CD4-positive, alpha-beta T cell (primary cell): ENCODE results near the gene PCDHA1. TPM values are rescaled to one million over a fixed set of nuclear protein-coding genes. Genes with fewer than 3 reads are reported as not detected.
"Not testable (repeated sequence)": the region's sequence is repeated elsewhere in the genome, so short reads cannot be mapped to it uniquely, and the experiment has no call there.

Experiments
- ATAC-seq: fragments of 200-7000 bp; cut with Tn5 transposase; one replicate; pipeline ENCODE4 v1.10.0; 2022; ENCODE audit warnings: mild to moderate bottlenecking; ENCODE audit not compliant: poor library complexity
- CTCF ChIA-PET: fragments of 350-600 bp; sonication (Branson Sonifier 250); formaldehyde crosslinking; loops from one replicate; lab custom pipeline; 2021; ENCODE audit warnings: antibody characterized with exemption, inconsistent platforms; lab: Charles Lee
- POLR2A ChIA-PET: fragments of 350-600 bp; sonication (Branson Sonifier 250); formaldehyde crosslinking; loops from one replicate; lab custom pipeline; 2021; ENCODE audit warnings: antibody characterized with exemption, inconsistent platforms; lab: Charles Lee
- DNase-seq, 14 experiments: peaks; one replicate each; pipeline ENCODE4 v3.0.0-alpha.2; 2013 to 2020; ENCODE audit warnings: mixed read lengths in 2 of 14
- H3K27ac ChIP-seq, 2 donors: one replicate each; pipeline versions ENCODE4 v1.5.1 to v1.7.0; 2013; ENCODE audit warnings: low read length in 2 of 2, low read depth in 1 of 2, mild to moderate bottlenecking in 1 of 2
- H3K27me3 ChIP-seq, 2 experiments: 1 replicate in 1 of 2; 2 replicates in 1 of 2; pipeline versions ENCODE4 v1.6.1 to v1.7.0; 2013; ENCODE audit warnings: low read length in 2 of 2, control low read depth in 1 of 2, mild to moderate bottlenecking in 1 of 2, moderate library complexity in 1 of 2; ENCODE audit not compliant: insufficient read depth in 2 of 2, control insufficient read depth in 1 of 2
- H3K36me3 ChIP-seq: one replicate; pipeline ENCODE4 v1.6.1; 2013; ENCODE audit warnings: low read length, control low read depth; ENCODE audit not compliant: insufficient read depth
- H3K4me1 ChIP-seq: one replicate; pipeline ENCODE4 v1.6.1; 2013; ENCODE audit warnings: low read length, control low read depth; ENCODE audit not compliant: insufficient read depth
- H3K4me3 ChIP-seq: one replicate; pipeline ENCODE4 v1.5.1; 2013; ENCODE audit warnings: mild to moderate bottlenecking, low read length, moderate library complexity
- H3K9me3 ChIP-seq, 2 experiments: 1 replicate in 1 of 2; 2 replicates in 1 of 2; pipeline versions ENCODE4 v1.6.1 to v1.7.0; 2013; ENCODE audit warnings: low read length in 2 of 2, mild to moderate bottlenecking in 2 of 2, control low read depth in 1 of 2, moderate library complexity in 1 of 2; ENCODE audit not compliant: control insufficient read depth in 1 of 2, insufficient read depth in 1 of 2
- H3K27ac Mint-ChIP-seq: one replicate; pipeline ENCODE4 v1.8.0; 2020; ENCODE audit warnings: mixed read lengths
- H3K27me3 Mint-ChIP-seq: one replicate; pipeline ENCODE4 v1.8.0; 2021; ENCODE audit warnings: mixed read lengths
- H3K36me3 Mint-ChIP-seq: one replicate; pipeline ENCODE4 v1.8.0; 2021; ENCODE audit warnings: low read depth, mixed read lengths
- H3K4me1 Mint-ChIP-seq: one replicate; pipeline ENCODE4 v1.8.0; 2021; ENCODE audit warnings: low read depth, mixed read lengths
- H3K4me3 Mint-ChIP-seq: one replicate; pipeline ENCODE4 v1.8.0; 2020; ENCODE audit warnings: mild to moderate bottlenecking, mixed read lengths
- H3K9me3 Mint-ChIP-seq: one replicate; pipeline ENCODE4 v1.8.0; 2020; ENCODE audit warnings: mixed read lengths
- intact Hi-C, 2 experiments: fragments of 100-400 bp; cut with DNase I in 1 of 2; cut with micrococcal nuclease in 1 of 2; formaldehyde crosslinking; loops; one replicate each; pipeline versions ENCODE4 v1.15.1 to v1.9.0; 2023 to 2025; cut with DNase I, micrococcal nuclease
- total RNA-seq, 174 experiments: library from RNA in 2 of 174; stranded (reverse) in 2 of 174; gene quantifications; one replicate each; pipeline ENCODE4 v1.2.3 and lab custom pipeline; 2021 to 2026
- TF ChIP-seq, protein P1 (sequence below): fragments of 200-600 bp; IDR thresholded peaks from one replicate; pipeline ENCODE4 v1.8.0; 2022; ENCODE audit warnings: antibody characterized with exemption, mild to moderate bottlenecking

The PCDHA1 gene
- total RNA-seq, 2 experiments from 2014 or later = not detected

DNA sequence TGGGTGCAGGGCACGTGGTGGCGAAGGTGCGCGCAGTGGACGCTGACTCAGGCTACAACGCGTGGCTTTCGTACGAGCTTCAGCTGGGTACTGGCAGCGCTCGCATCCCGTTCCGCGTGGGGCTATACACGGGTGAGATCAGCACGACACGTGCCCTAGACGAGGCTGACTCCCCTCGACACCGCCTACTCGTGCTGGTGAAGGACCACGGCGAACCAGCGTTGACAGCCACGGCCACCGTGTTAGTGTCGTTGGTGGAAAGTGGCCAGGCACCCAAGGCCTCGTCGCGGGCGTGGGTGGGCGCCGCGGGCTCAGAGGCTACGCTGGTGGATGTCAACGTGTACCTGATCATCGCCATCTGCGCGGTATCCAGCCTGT, 10.8 kb downstream of the PCDHA1 start:
- H3K4me1 Mint-ChIP-seq = no peaks in the 10 kb centered on the region
- H3K36me3 Mint-ChIP-seq = peaks cover 27% of the 10 kb centered on the region
- Histone ChIP-seq H3K27ac (no peak overlapping the region), H3K27me3 (peaks cover 16 to 22% of the 10 kb centered on the region in 2 experiments), H3K4me1 (no peaks in the 10 kb centered on the region), H3K36me3 (no peaks in the 10 kb centered on the region), H3K9me3 (peaks cover 31 to 47% of the 10 kb centered on the region in 2 experiments), H3K4me3 (no peak overlapping the region)
- no peak for DNase-seq
- peaks cover 16% of the 10 kb centered on the region for H3K9me3 Mint-ChIP-seq
- ATAC-seq = no peak
- H3K27me3 Mint-ChIP-seq = peaks cover 55% of the 10 kb centered on the region
- no peak overlapping the region for H3K27ac Mint-ChIP-seq
- no peak overlapping the region for H3K4me3 Mint-ChIP-seq
- CTCF ChIA-PET = no interaction called here
- TF ChIP-seq, protein P1, sequence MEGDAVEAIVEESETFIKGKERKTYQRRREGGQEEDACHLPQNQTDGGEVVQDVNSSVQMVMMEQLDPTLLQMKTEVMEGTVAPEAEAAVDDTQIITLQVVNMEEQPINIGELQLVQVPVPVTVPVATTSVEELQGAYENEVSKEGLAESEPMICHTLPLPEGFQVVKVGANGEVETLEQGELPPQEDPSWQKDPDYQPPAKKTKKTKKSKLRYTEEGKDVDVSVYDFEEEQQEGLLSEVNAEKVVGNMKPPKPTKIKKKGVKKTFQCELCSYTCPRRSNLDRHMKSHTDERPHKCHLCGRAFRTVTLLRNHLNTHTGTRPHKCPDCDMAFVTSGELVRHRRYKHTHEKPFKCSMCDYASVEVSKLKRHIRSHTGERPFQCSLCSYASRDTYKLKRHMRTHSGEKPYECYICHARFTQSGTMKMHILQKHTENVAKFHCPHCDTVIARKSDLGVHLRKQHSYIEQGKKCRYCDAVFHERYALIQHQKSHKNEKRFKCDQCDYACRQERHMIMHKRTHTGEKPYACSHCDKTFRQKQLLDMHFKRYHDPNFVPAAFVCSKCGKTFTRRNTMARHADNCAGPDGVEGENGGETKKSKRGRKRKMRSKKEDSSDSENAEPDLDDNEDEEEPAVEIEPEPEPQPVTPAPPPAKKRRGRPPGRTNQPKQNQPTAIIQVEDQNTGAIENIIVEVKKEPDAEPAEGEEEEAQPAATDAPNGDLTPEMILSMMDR = no peak
- intact Hi-C loops = no loop called here
- POLR2A ChIA-PET = no interaction called here

DNA sequence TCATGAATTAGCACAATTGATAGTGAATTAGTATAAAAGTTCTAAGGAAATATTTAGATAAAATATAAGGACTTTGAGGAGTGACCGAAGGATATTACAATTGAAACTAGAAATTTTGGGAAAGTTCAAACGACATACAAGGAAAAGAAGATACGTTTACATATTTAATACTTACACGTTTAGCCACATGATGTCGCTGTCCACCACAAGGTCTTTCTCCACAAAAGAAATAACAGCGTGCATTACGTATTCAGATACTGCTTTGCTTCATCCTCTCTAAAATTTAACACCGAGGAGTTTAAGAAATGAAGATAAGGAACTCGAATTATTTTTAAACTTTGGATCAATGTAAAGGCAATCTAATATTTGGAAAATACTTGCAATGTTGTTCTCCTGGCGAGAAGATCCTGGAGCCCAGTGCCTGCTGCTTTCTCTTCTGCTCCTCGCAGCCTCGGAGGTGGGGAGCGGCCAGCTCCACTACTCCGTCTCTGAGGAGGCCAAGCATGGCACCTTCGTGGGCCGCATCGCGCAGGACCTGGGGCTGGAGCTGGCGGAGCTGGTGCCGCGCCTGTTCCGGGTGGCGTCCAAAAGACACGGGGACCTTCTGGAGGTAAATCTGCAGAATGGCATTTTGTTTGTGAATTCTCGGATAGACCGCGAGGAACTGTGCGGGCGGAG, 15.0 kb downstream of the PCDHA1 start, which contains the start of gene PCDHA3:
TSS of gene PCDHA3 (plus strand) at position 242 of the 678 bp plus-strand sequence.
- TF ChIP-seq, protein P1 = no peak
- peaks cover 20% of the 10 kb centered on the region for H3K9me3 Mint-ChIP-seq
- no peak within 1 kb of the TSS for H3K4me3 Mint-ChIP-seq
- H3K36me3 Mint-ChIP-seq = peaks cover 28% of the 10 kb centered on the region
- H3K27me3 Mint-ChIP-seq = peaks cover 46% of the 10 kb centered on the region
- CTCF ChIA-PET = no interaction called here
- POLR2A ChIA-PET = no interaction called here
- no peak for DNase-seq
- Histone ChIP-seq H3K4me1 (no peaks in the 10 kb centered on the region), H3K27ac (no peak within 1 kb of the TSS), H3K4me3 (no peak within 1 kb of the TSS), H3K9me3 (peaks cover 27 to 34% of the 10 kb centered on the region in 2 experiments), H3K36me3 (no peaks in the 10 kb centered on the region), H3K27me3 (peaks cover 10 to 11% of the 10 kb centered on the region in 2 experiments)
- intact Hi-C loops = no loop called here
- no peaks in the 10 kb centered on the region for H3K4me1 Mint-ChIP-seq
- no peak within 1 kb of the TSS for H3K27ac Mint-ChIP-seq
- ATAC-seq = no peak

DNA sequence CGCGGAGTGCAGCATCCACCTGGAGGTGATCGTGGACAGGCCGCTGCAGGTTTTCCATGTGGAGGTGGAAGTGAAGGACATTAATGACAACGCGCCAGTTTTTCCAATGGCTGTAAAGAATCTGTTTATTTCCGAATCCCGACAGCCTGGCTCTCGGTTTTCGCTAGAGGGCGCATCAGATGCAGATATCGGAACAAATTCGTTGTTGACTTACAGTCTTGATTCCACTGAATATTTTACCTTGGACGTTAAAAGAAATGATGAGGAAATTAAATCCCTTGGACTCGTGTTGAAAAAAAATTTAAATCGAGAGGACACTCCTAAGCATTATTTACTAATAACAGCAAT, 15.5 kb downstream of the PCDHA1 start:
- H3K36me3 ChIP-seq = no peaks in the 10 kb centered on the region
- Mint-ChIP-seq H3K27ac (no peak overlapping the region), H3K27me3 (peaks cover 51% of the 10 kb centered on the region), H3K36me3 (peaks cover 28% of the 10 kb centered on the region), H3K4me1 (no peaks in the 10 kb centered on the region), H3K4me3 (no peak overlapping the region), H3K9me3 (peaks cover 22% of the 10 kb centered on the region)
- intact Hi-C loops = no loop called here
- H3K9me3 ChIP-seq = peaks cover 26 to 29% of the 10 kb centered on the region in 2 experiments
- no peaks in the 10 kb centered on the region for H3K4me1 ChIP-seq
- CTCF ChIA-PET = no interaction called here
- TF ChIP-seq, protein P1 = no peak
- peaks cover 11 to 12% of the 10 kb centered on the region in 2 experiments for H3K27me3 ChIP-seq
- H3K27ac ChIP-seq = no peak overlapping the region
- no peak for ATAC-seq
- H3K4me3 ChIP-seq = no peak overlapping the region
- POLR2A ChIA-PET = no interaction called here
- no peak for DNase-seq

DNA sequence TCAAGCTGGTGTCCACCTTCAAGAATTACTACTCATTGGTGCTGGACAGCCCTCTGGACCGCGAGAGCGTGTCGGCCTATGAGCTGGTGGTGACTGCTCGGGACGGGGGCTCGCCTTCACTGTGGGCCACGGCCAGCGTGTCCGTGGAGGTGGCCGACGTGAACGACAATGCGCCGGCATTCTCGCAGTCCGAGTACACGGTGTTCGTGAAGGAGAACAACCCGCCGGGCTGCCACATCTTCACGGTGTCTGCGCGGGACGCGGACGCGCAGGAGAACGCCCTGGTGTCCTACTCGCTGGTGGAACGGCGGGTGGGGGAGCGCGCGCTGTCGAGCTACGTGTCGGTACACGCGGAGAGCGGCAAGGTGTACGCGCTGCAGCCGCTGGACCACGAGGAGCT, 16.4 kb downstream of the PCDHA1 start:
- DNase-seq, H3K27ac Mint-ChIP-seq, POLR2A ChIA-PET, intact Hi-C loops, ATAC-seq, H3K4me1 ChIP-seq, H3K27ac ChIP-seq, CTCF ChIA-PET, H3K36me3 ChIP-seq, H3K4me3 ChIP-seq, H3K4me3 Mint-ChIP-seq, H3K4me1 Mint-ChIP-seq: not testable (repeated sequence)
- Mint-ChIP-seq H3K36me3 (peaks cover 28% of the 10 kb centered on the region), H3K27me3 (peaks cover 54% of the 10 kb centered on the region), H3K9me3 (peaks cover 25% of the 10 kb centered on the region)
- Histone ChIP-seq H3K9me3 (peaks cover 26 to 27% of the 10 kb centered on the region in 2 experiments), H3K27me3 (peaks cover 14 to 21% of the 10 kb centered on the region in 2 experiments)
